GM21737 (cell line): ENCODE measurements around the gene SEMA3E.
A peak's percentile ranks its signal among the peaks of the same experiment; 100 is the strongest.
"Not testable (repeated sequence)": the region's sequence is repeated elsewhere in the genome, so short reads cannot be mapped to it uniquely, and the experiment has no call there.

ENCODE experiments used
- ATAC-seq: cut with Tn5 transposase; IDR thresholded peaks from one replicate; pipeline ENCODE4 v1.9.1; 2021; ENCODE audit warnings: mild to moderate bottlenecking, moderate library complexity; ENCODE audit not compliant: unreplicated experiment

SEMA3E gene

DNA sequence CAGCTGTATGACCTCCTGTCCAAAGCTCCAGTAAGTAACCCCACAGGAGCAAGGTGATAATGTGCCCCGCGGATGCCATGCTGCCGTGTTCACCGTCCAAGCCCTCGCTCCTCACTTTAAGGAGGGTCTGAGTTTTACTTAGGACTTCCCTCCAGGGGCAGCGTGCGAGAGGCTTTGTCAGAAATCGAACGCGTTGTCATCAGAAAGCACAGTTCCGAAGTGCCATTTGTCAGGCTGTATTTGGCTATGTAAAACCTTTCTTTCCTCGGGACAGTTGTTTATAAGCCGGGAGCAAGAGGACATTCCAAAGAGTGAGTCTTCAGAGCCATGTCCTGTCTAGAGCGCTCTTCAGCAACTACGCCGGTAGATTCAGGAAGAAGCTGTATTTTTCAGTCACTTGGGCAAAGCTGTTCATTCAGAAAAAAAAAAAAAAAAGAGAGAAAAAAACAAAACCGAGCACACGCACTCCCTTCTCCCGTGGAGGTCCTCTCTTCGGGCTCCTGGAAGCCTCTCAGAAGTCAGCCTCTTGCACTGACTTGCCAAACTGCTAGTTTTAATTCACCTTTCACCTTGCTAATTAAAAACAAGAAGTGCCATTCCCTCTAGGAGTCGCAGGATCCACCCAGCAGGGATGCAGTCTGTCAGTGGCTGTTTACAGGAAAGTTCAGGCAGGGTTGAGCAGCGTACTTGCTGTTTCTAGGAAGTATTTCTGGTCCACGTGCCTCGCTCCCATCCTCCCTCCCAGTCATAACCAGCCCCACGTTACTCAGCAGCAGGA lies at the start of gene SEMA3E:
Gene SEMA3E (minus strand): TSS at position 676 of the 778 bp plus-strand sequence.
- no peak for ATAC-seq

- no peak for ATAC-seq
Observed at GRCh38 chr7:83697804-83698530, 49.0 kb upstream of the SEMA3E start.

- no peak for ATAC-seq
Observed at GRCh38 chr7:83696101-83696500, 47.2 kb upstream of the SEMA3E start.

- ATAC-seq, result no peak
Observed at GRCh38 chr7:83695128-83695960, 46.4 kb upstream of the SEMA3E start.

DNA sequence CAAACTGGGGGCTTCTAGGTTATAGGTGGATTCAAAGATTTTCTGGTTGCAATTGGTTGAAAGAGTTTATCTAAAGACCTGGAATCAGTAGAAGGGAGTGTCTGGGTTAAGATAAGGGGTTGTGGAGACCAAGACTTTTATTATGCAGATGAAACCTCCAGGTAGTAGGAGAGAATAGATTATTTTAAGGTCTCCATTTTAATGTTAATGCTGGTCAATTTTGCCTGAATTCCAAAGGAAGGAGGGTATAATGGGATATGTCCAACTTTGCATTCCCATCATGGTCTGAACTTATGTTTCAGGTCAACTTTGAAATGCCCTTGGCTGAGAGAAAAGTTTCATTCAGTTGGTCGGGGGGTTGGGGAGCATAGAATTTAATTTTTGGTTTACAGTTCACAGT lies 44.3 kb upstream of the SEMA3E start:
- ATAC-seq, result no peak

DNA sequence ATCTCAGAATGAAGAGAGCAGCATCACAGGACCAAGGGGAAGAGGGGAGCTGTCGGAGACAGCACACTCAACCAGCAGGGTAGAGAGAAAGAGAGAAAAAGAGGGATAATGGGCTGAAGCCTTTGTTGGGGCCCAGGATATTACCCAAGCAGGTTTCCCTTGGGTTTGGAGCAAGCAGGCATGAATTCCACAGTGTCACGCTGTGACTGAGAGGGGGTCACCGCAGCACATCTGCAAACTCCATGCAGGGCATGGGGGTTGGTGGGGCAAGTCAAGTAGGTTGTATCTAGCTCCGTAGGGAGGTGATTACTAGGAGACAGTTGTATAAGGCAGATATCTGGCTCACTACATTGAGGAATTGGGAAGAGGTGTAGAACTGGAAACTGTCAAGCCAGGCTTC lies 42.2 kb upstream of the SEMA3E start:
- ATAC-seq, result no peak

- ATAC-seq, result no peak
Observed at GRCh38 chr7:83689855-83690254, 40.9 kb upstream of the SEMA3E start.

DNA sequence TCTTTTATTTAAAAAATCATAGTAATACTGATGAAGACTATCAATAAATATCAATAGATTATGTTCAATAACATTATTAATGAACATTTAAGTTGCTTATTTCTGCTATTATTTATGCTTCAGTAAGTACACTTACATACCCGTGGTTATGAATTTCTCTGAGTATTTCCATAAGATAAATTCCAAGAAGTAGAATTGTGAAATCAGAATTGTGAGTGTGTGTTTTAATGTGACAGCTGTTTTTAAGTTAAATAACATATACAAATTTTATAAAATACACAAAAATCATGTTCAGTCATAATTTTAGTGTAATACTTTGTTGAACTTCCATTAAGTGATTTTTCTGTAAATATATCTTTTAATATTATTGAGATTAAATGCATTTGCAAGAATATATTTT lies 37.5 kb upstream of the SEMA3E start:
- ATAC-seq, result no peak

DNA sequence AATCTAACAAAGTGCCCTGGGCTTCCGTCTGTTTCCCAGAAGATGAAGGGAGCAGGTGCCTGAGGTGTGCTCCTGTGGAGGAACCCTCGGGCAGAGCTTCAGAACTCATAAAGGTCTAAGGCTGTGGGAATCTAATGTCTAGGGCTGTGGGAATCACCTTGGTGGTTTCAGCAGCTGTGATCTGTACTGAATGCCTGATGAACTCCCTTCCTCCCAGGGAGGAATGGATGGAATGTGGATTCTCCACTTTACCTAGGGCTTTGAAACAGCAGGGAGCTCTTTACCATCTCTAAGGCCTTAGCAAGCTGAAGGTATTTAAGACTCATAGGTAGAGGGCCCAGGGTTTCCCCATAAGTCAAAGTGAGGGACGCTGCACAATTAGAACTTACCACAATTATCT lies 36.0 kb upstream of the SEMA3E start:
- ATAC-seq, result no peak

DNA sequence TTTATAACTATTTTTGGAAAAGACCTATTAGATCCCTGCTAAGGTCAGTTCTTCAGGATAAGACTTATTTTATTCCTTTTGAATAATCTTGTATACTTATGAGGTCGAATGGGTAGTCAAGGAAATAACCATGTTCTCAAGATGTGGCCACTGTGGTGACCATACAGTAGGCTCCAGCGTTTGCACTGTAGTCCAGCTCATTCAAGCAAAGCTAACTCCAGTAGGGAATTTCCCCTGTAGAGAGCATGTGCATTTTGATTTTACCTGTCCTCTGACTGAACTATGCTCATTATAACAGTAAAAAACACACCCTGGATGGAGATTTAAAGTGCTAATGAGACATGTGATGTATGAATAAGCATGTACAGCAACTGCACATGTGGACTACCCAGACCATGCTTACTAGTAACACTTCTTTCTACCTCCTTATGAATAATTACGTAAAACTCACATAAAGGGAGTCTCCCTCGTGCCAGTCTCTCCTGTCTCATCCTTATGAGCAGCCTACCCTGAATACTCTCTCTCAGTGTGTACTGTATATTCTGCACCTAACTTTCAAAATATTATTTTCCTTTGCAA lies 32.4 kb upstream of the SEMA3E start:
- ATAC-seq, result no peak

DNA sequence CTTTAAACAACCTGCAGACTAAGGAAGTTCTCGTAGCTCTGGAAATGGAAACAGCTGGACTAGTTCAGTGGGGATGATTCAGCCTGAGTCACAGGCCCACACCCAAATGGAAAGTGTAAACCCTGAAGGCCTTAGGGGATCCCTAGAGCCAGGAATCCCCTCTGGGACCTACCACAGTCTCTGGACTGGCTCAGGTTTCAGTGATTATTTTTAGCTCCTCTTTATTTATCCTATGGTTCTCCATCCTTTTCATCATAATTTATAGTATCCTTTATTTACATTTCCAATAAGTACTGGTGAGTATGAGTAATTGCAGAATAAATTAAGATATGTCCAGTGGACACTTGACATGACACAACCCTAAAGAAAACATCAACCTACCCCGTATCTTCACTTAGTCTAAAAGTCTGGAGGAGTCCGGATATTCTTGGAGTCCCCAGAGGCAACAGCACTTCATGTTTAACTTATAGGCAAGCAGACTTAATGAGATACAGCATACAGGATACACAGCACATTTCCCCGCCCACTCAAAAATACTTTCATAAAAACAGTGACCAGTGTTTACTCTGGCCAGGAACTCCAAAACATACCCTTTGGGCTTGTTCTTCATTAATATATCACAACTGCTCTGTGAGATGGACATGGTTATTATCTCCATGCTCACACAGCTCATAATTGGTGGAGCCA lies 28.4 kb upstream of the SEMA3E start:
- no peak for ATAC-seq

DNA sequence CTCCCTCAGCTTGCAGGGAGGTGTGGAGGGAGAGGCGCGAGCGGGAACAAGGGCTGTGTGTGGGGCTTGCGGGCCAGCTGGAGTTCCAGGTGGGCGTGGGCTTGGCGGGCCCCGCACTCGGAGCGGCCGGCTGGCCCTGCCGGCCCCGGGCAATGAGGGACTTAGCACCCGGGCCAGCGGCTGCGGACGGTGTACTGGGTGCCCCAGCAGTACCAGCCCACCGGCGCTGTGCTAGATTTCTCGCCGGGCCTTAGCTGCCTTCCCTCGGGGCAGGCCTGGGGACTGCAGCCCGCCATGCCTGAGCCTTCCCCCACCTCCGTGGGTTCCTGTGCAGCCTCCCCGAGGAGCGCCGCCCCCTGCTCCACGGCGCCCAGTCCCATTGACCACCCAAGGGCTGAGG lies 24.4 kb upstream of the SEMA3E start:
- not testable (repeated sequence) for ATAC-seq

GRCh38 chr7:83672157-83672556 lies 23.2 kb upstream of the SEMA3E start:
- ATAC-seq, result no peak

- ATAC-seq, result no peak
Observed at GRCh38 chr7:83663131-83663530, 14.2 kb upstream of the SEMA3E start.

GRCh38 chr7:83658126-83658525 lies 9.2 kb upstream of the SEMA3E start:
- ATAC-seq, result no peak

GRCh38 chr7:83655951-83656556 lies 7.1 kb upstream of the SEMA3E start:
- ATAC-seq, result peak; percentile 76

DNA sequence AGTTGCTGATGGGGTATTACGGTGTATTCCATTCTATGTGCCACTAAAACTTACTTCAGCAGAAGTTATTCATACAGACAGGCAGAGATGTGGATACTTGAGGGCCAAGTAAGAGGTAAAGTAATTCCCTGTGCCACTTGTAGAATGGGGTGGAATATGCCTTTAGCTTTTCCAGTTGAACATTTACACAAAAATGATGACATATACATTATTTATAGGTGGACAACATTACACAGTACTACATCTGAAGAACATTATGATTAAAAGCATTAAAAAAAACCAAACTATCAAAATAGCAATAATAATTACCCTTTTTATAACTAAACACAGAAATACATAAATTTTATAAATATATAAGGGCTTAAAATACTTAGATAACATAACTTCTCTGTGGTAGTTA lies 3.5 kb upstream of the SEMA3E start:
- no peak for ATAC-seq

GRCh38 chr7:83649701-83650100 lies 762 bp upstream of the SEMA3E start:
- no peak for ATAC-seq

DNA sequence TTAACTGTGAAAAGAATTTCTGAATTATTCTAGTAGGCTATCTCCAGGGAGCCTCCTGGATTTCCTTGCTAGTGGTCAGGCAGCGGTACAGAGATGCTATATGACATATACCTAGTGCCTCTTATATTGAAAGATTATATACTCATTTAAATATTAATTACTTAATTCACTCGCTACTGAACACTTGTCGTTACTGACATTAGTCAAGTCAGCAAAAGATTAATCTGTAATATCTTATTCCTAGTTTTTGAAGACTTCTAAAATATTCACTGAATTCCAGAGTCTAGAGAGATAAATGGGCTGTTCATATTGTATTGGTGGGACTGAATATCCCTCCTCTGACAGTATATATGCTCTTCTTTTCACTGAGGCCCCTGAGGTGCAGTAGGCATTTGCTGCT lies 2.9 kb downstream of the SEMA3E start:
- no peak for ATAC-seq

DNA sequence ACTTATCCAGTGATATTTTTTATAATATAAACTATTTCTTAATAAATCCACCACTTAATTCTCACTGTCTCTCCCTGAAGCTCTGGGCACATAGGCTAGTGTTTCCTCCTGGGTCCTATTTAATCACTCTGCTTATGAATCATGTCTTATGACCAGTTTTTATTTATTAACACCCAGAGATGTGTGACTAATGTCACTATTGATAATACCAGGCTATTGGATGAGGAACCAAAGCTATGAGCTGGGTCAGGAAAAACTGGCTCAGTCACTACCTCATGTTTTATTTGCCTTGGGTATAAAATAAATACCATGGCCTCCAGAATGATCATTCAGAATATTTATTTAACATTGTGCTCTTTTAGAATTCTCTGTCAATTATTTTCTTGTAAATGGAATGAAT lies 5.2 kb downstream of the SEMA3E start:
- ATAC-seq, result no peak
